Hepatocyte (in vitro differentiated cells): ENCODE data around the gene KRT80. TPM values are rescaled to one million over a fixed set of nuclear protein-coding genes. Genes with fewer than 3 reads are reported as not detected.

Experiments used
- DNase-seq: peaks from one replicate; pipeline ENCODE4 v3.0.0-alpha.2; 2016; ENCODE audit warnings: low spot score
- H2AFZ ChIP-seq: fragments of 200-600 bp; sonication (generic); 2 replicates; pipeline ENCODE4 v1.6.0; 2016; ENCODE audit warnings: antibody characterized with exemption, mild to moderate bottlenecking
- H3K27ac ChIP-seq: fragments of 200-600 bp; sonication (generic); 2 replicates; pipeline ENCODE4 v1.5.1; 2016; ENCODE audit warnings: mild to moderate bottlenecking
- H3K27me3 ChIP-seq: fragments of 200-600 bp; sonication (generic); 2 replicates; pipeline ENCODE4 v1.6.1; 2016
- H3K36me3 ChIP-seq: fragments of 200-600 bp; sonication (generic); replicated peaks from 2 replicates; pipeline ENCODE4 v1.5.1; 2016; ENCODE audit warnings: low read depth; ENCODE audit not compliant: insufficient read depth
- H3K4me1 ChIP-seq: fragments of 200-600 bp; sonication (generic); 2 replicates; pipeline ENCODE4 v1.5.1; 2016; ENCODE audit warnings: mild to moderate bottlenecking, moderate library complexity; ENCODE audit not compliant: insufficient read depth
- H3K4me2 ChIP-seq: fragments of 200-600 bp; sonication (generic); 2 replicates; pipeline ENCODE4 v1.6.0; 2016
- H3K4me3 ChIP-seq: fragments of 200-600 bp; sonication (generic); 2 replicates; pipeline ENCODE4 v1.5.1; 2016; ENCODE audit warnings: mild to moderate bottlenecking
- H3K79me2 ChIP-seq: fragments of 200-600 bp; sonication (generic); 2 replicates; pipeline ENCODE4 v1.6.0; 2017; ENCODE audit warnings: mild to moderate bottlenecking
- H3K9me2 ChIP-seq: fragments of 200-600 bp; sonication (generic); replicated peaks from 2 replicates; pipeline ENCODE4 v1.6.0; 2017; ENCODE audit warnings: mild to moderate bottlenecking; ENCODE audit not compliant: insufficient read depth
- H3K9me3 ChIP-seq: fragments of 200-600 bp; sonication (generic); 2 replicates; pipeline ENCODE4 v1.5.1; 2016; ENCODE audit warnings: low read depth, mild to moderate bottlenecking
- H4K20me1 ChIP-seq: fragments of 200-600 bp; sonication (generic); 2 replicates; pipeline ENCODE4 v1.6.0; 2016; ENCODE audit warnings: mild to moderate bottlenecking; ENCODE audit not compliant: insufficient read depth, poor library complexity, severe bottlenecking
- EZH2 ChIP-seq: fragments of 200-600 bp; sonication (generic); IDR thresholded peaks from 2 replicates; pipeline ENCODE4 v1.6.1; 2016; ENCODE audit warnings: antibody characterized with exemption, mild to moderate bottlenecking, borderline replicate concordance
- EZH2phosphoT487 ChIP-seq: fragments of 200-600 bp; sonication (generic); IDR thresholded peaks from one replicate; pipeline ENCODE4 v1.6.1; 2018; ENCODE audit warnings: antibody characterized with exemption, mild to moderate bottlenecking, low read depth, moderate library complexity; ENCODE audit not compliant: unreplicated experiment, severe bottlenecking
- WGBS: methylation state at CpG from one replicate; pipeline ENCODE4 v1.1.6; 2016; ENCODE audit warnings: low lambda C conversion rate; ENCODE audit errors: missing lambda C conversion rate; 5-methylcytosine and 5-hydroxymethylcytosine counted together
- polyA plus RNA-seq: library from polyadenylated mRNA; unstranded; fragments of >200 nt; fragmentation: Nextera tagmentation; extraction: Ambion mirVana; gene quantifications from 2 replicates; pipeline ENCODE4 v1.2.1, GENCODE V29; 2016
- total RNA-seq: library from RNA; depleted of rRNA; stranded (reverse); fragments of >200 nt; gene quantifications from 2 replicates; pipeline ENCODE4 v1.2.3, GENCODE V29; 2014
- TF ChIP-seq, protein P1 (sequence below): fragments of 200-600 bp; sonication (generic); IDR thresholded peaks from 2 replicates; pipeline ENCODE4 v1.5.1; 2016; ENCODE audit warnings: antibody characterized with exemption, mild to moderate bottlenecking; ENCODE audit not compliant: poor library complexity

Gene KRT80
- total and polyA plus RNA-seq, 2 experiments from 2014 or later, result 0.77 to 1.2 TPM

- H3K4me1 ChIP-seq, result peaks cover 43% of the 10 kb centered on the region
- H3K9me3 ChIP-seq, result no peaks in the 10 kb centered on the region
- no peak overlapping the region for H3K4me3 ChIP-seq
- TF ChIP-seq EZH2phosphoT487, result no peak
- TF ChIP-seq, protein P1, sequence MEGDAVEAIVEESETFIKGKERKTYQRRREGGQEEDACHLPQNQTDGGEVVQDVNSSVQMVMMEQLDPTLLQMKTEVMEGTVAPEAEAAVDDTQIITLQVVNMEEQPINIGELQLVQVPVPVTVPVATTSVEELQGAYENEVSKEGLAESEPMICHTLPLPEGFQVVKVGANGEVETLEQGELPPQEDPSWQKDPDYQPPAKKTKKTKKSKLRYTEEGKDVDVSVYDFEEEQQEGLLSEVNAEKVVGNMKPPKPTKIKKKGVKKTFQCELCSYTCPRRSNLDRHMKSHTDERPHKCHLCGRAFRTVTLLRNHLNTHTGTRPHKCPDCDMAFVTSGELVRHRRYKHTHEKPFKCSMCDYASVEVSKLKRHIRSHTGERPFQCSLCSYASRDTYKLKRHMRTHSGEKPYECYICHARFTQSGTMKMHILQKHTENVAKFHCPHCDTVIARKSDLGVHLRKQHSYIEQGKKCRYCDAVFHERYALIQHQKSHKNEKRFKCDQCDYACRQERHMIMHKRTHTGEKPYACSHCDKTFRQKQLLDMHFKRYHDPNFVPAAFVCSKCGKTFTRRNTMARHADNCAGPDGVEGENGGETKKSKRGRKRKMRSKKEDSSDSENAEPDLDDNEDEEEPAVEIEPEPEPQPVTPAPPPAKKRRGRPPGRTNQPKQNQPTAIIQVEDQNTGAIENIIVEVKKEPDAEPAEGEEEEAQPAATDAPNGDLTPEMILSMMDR, result no peak
- no peak for TF ChIP-seq EZH2
- no peaks in the 10 kb centered on the region for H3K36me3 ChIP-seq
- no peak overlapping the region for H2AFZ ChIP-seq
- H3K9me2 ChIP-seq, result no peaks in the 10 kb centered on the region
- 95% methylated on average over 8 of the region's 8 CpGs for whole genome bisulfite sequencing
- peak overlapping the region; percentile 95 for H3K27ac ChIP-seq
- H3K79me2 ChIP-seq, result no peaks in the 10 kb centered on the region
- no peak overlapping the region for H3K4me2 ChIP-seq
- H4K20me1 ChIP-seq, result no peaks in the 10 kb centered on the region
- DNase-seq, result no peak
- no peaks in the 10 kb centered on the region for H3K27me3 ChIP-seq
These were observed 45.6 kb downstream of the KRT80 start for GRCh38 chr12:52146089-52146821.

- H3K9me2 ChIP-seq, result no peaks in the 10 kb centered on the region
- TF ChIP-seq EZH2phosphoT487, result no peak
- TF ChIP-seq, protein P1, result no peak
- TF ChIP-seq EZH2, result no peak
- peaks cover 43% of the 10 kb centered on the region for H3K4me1 ChIP-seq
- DNase-seq, result no peak
- peak overlapping the region; percentile 95 for H3K27ac ChIP-seq
- no peaks in the 10 kb centered on the region for H3K79me2 ChIP-seq
- WGBS, result 75% methylated on average over 16 of the region's 18 CpGs
- no peaks in the 10 kb centered on the region for H4K20me1 ChIP-seq
- no peak overlapping the region for H3K4me2 ChIP-seq
- no peaks in the 10 kb centered on the region for H3K9me3 ChIP-seq
- H3K4me3 ChIP-seq, result no peak overlapping the region
- H3K27me3 ChIP-seq, result no peaks in the 10 kb centered on the region
- H2AFZ ChIP-seq, result no peak overlapping the region
- no peaks in the 10 kb centered on the region for H3K36me3 ChIP-seq
These were observed 46.4 kb downstream of the KRT80 start for GRCh38 chr12:52145228-52146088.

DNA sequence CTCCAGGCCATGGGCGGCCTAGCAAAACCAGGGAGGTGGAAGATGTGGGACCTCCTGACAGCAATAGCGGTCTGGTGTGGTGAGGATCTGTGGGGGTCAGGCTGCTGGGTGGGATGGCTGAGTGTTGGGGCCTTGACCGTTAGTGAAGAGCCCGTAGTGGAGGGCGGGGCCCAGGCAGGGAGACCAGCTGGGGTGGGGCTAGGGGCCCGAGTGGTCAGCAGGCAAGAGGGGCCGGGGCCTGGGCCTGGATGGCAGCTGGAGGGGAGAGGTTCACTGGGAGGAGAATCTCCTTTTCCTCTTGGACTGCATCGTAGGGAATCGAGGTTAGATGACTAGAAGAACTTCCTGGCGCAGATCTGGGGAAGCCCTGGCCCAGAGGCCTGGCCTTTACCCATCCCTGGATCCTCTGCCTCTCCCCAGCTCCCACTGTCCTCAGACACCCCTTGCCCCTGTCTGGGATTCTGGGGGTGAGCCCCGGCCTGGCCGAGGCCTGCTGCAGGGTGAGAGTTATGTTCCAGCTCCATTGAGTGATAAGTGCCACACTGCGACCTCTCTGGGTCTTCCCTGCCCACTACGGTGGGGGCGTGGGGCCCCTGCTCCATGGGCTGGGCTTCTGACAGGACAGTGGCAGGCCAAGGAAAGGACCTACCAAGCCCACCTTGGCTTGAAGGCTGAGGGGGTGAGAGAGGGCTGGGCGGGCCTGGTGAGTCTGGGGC, 47.1 kb downstream of the KRT80 start:
- Histone ChIP-seq H3K79me2 (no peaks in the 10 kb centered on the region), H3K4me2 (no peak overlapping the region), H3K27me3 (no peaks in the 10 kb centered on the region), H3K9me2 (no peaks in the 10 kb centered on the region), H3K4me3 (no peak overlapping the region), H3K36me3 (no peaks in the 10 kb centered on the region), H3K4me1 (peaks cover 42% of the 10 kb centered on the region), H4K20me1 (no peaks in the 10 kb centered on the region), H3K9me3 (no peaks in the 10 kb centered on the region), H2AFZ (no peak overlapping the region), H3K27ac (peak overlapping the region; percentile 95)
- TF ChIP-seq EZH2, result no peak
- no peak for TF ChIP-seq EZH2phosphoT487
- TF ChIP-seq, protein P1, result no peak
- WGBS, result 90% methylated on average over 16 of the region's 16 CpGs
- no peak for DNase-seq
